Measurements from ENCODE around the gene RGCC. TPM values are rescaled to one million over a fixed set of nuclear protein-coding genes. Genes with fewer than 3 reads are reported as not detected.

RGCC gene
- 8.4 and 9.7 TPM in 2 replicates for total RNA-seq

- peak within 1 kb of the TSS; percentile 52 for H3K4me3 ChIP-seq (ENCODE audit: low read depth, low read length)
- DNase-seq (ENCODE audit: low read depth): no peak
- TF ChIP-seq CTCF (conservative IDR thresholded peaks at IDR 0.05; ENCODE audit: low read depth, low read length): no peak
These were observed at the start of gene RGCC for GRCh38 chr13:41456768-41457588. TSS of gene RGCC (plus strand) at chr13:41457550. CDS start at chr13:41457708, 158 bp downstream.

GRCh38 chr13:41408121-41408520, 49.2 kb upstream of the RGCC start:
- DNase-seq (ENCODE audit: low read depth): no peak
- TF ChIP-seq CTCF (conservative IDR thresholded peaks at IDR 0.05; ENCODE audit: low read depth, low read length): no peak
- no peak overlapping the region for H3K4me3 ChIP-seq (ENCODE audit: low read depth, low read length)

- TF ChIP-seq CTCF (conservative IDR thresholded peaks at IDR 0.05; ENCODE audit: low read depth, low read length): no peak
- DNase-seq (ENCODE audit: low read depth): no peak
- H3K4me3 ChIP-seq (ENCODE audit: low read depth, low read length): no peak overlapping the region
These were observed 48.6 kb upstream of the RGCC start for GRCh38 chr13:41408746-41409145.

GRCh38 chr13:41409611-41410010, 47.7 kb upstream of the RGCC start:
- no peak for TF ChIP-seq CTCF (conservative IDR thresholded peaks at IDR 0.05; ENCODE audit: low read depth, low read length)
- no peak for DNase-seq (ENCODE audit: low read depth)

GRCh38 chr13:41411060-41411459, 46.3 kb upstream of the RGCC start:
- no peak for DNase-seq (ENCODE audit: low read depth)
- no peak for TF ChIP-seq CTCF (conservative IDR thresholded peaks at IDR 0.05; ENCODE audit: low read depth, low read length)

More at GRCh38 chr13:41409611-41410010, 47.7 kb upstream of the RGCC start:
- H3K4me3 ChIP-seq (ENCODE audit: low read depth, low read length): no peak overlapping the region

GRCh38 chr13:41411522-41411921, 45.8 kb upstream of the RGCC start:
- H3K4me3 ChIP-seq (ENCODE audit: low read depth, low read length): no peak overlapping the region
- no peak for DNase-seq (ENCODE audit: low read depth)
- TF ChIP-seq CTCF (conservative IDR thresholded peaks at IDR 0.05; ENCODE audit: low read depth, low read length): peak; percentile 55

More at GRCh38 chr13:41411060-41411459, 46.3 kb upstream of the RGCC start:
- H3K4me3 ChIP-seq (ENCODE audit: low read depth, low read length): no peak overlapping the region

- DNase-seq (ENCODE audit: low read depth): no peak
- TF ChIP-seq CTCF (conservative IDR thresholded peaks at IDR 0.05; ENCODE audit: low read depth, low read length): no peak
- no peak overlapping the region for H3K4me3 ChIP-seq (ENCODE audit: low read depth, low read length)
These were observed 43.5 kb upstream of the RGCC start for GRCh38 chr13:41413872-41414271.
